KMS-11 (cell line): ENCODE results near the gene ANXA2.

ENCODE experiments used
- H2AFZ ChIP-seq: fragments of 200-600 bp; sonication (generic); 2 replicates; pipeline ENCODE4 v1.6.1; 2016; ENCODE audit warnings: antibody characterized with exemption, mixed run types, low read depth
- H3K27ac ChIP-seq: fragments of 200-600 bp; sonication (generic); 2 replicates; pipeline ENCODE4 v1.6.1; 2016; ENCODE audit warnings: mild to moderate bottlenecking, mixed run types
- H3K27me3 ChIP-seq: fragments of 200-600 bp; sonication (generic); 2 replicates; pipeline ENCODE4 v1.6.1; 2017; ENCODE audit warnings: mild to moderate bottlenecking, low read depth, mixed run types, moderate library complexity; ENCODE audit not compliant: insufficient read depth
- H3K36me3 ChIP-seq: fragments of 200-600 bp; sonication (generic); 2 replicates; pipeline ENCODE4 v1.6.1; 2017; ENCODE audit warnings: mild to moderate bottlenecking, mixed run types; ENCODE audit not compliant: insufficient read depth
- H3K4me1 ChIP-seq: fragments of 200-600 bp; sonication (generic); 2 replicates; pipeline ENCODE4 v1.6.1; 2016; ENCODE audit warnings: mild to moderate bottlenecking, low read depth, mixed run types; ENCODE audit not compliant: poor library complexity, severe bottlenecking
- H3K4me2 ChIP-seq: fragments of 200-600 bp; sonication (generic); 2 replicates; pipeline ENCODE4 v1.7.0; 2016; ENCODE audit warnings: mild to moderate bottlenecking, mixed run types
- H3K4me3 ChIP-seq: fragments of 200-600 bp; sonication (generic); IDR thresholded peaks from 2 replicates; pipeline ENCODE4 v1.6.1; 2017; ENCODE audit warnings: low read depth, low read length, mixed read lengths; ENCODE audit not compliant: insufficient read depth
- H3K79me2 ChIP-seq: fragments of 200-600 bp; sonication (generic); 2 replicates; pipeline ENCODE4 v1.6.1; 2016; ENCODE audit warnings: low read depth, mixed run types; ENCODE audit not compliant: insufficient read depth
- H3K9ac ChIP-seq: fragments of 200-600 bp; sonication (generic); 2 replicates; pipeline ENCODE4 v1.6.1; 2016; ENCODE audit warnings: mild to moderate bottlenecking, mixed run types
- H4K20me1 ChIP-seq: fragments of 200-600 bp; sonication (generic); 2 replicates; pipeline ENCODE4 v1.6.1; 2016; ENCODE audit warnings: mild to moderate bottlenecking, mixed run types; ENCODE audit not compliant: insufficient read depth
- TF ChIP-seq, protein P1 (sequence below): fragments of 200-600 bp; sonication (generic); conservative IDR thresholded peaks from 2 replicates; pipeline ENCODE4 v1.6.1; 2017; ENCODE audit warnings: low read depth, mild to moderate bottlenecking, antibody characterized with exemption, low read length, moderate library complexity, mixed read lengths

ANXA2 gene

DNA sequence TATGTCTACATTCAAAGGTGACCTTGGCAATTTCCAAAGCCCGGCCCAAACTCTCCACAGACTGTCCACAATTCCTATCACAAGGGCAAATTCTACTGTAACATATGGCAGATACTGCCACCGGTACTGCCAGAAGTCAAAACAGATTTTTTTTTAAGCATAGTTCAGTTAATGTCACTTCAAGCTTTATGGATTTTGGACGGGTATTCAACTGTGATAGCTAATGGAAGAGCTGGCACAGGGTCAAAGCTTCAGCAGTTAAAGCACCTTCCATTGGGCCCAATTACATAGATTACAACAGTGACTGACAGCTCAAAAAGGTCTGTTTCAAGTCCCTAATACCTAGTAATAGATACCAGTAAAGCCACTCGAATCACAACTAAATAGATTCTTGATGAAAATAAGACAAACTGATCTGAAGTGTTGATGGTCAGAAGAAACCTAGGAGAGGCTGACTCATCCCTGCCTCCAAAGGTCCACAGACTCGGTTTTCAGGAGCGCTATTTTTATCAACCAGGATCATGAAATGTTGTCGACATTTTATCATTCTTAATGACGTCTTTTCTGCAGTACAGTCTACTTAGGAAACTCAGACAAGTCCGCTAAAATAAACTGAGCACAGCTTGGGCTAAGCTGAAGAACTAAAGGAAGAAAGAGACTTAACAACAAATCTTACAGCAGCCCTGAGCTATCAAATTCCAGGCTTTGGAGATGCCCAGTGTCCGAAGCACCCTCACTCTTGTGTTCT lies 38.7 kb downstream of the ANXA2 start:
- TF ChIP-seq, protein P1, sequence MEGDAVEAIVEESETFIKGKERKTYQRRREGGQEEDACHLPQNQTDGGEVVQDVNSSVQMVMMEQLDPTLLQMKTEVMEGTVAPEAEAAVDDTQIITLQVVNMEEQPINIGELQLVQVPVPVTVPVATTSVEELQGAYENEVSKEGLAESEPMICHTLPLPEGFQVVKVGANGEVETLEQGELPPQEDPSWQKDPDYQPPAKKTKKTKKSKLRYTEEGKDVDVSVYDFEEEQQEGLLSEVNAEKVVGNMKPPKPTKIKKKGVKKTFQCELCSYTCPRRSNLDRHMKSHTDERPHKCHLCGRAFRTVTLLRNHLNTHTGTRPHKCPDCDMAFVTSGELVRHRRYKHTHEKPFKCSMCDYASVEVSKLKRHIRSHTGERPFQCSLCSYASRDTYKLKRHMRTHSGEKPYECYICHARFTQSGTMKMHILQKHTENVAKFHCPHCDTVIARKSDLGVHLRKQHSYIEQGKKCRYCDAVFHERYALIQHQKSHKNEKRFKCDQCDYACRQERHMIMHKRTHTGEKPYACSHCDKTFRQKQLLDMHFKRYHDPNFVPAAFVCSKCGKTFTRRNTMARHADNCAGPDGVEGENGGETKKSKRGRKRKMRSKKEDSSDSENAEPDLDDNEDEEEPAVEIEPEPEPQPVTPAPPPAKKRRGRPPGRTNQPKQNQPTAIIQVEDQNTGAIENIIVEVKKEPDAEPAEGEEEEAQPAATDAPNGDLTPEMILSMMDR = no peak

DNA sequence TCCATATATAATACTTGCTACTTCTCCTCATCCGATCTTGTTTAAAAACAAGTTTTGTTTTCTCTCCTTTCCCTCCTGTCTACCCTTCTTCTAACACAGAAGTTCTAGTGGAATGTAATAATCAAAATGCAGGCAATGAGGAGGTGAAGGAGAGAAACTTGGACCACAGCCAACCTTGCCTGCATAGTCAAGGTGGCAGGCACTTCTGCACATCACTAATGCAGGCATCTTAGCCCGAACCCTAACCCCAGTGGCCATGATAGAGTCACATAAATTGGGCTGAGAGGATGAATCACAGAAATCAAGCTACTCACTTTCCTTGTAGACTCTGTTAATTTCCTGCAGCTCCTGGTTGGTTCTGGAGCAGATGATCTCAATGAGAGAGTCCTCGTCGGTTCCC lies 41.0 kb downstream of the ANXA2 start:
- H3K27ac ChIP-seq = no peak overlapping the region
- peaks cover 15% of the 10 kb centered on the region; the same call in 1 of the 2 replicates for H3K36me3 ChIP-seq
- H3K4me1 ChIP-seq = no peaks in the 10 kb centered on the region
- no peak overlapping the region for H3K4me3 ChIP-seq
- no peak overlapping the region for H2AFZ ChIP-seq
- no peaks in the 10 kb centered on the region; the same call in 1 of the 2 replicates for H3K79me2 ChIP-seq
- H3K4me2 ChIP-seq = no peak overlapping the region
- TF ChIP-seq, protein P1 = no peak
- H3K27me3 ChIP-seq = no peaks in the 10 kb centered on the region
- no peaks in the 10 kb centered on the region for H4K20me1 ChIP-seq
- no peak overlapping the region for H3K9ac ChIP-seq

More for the DNA sequence above, 38.7 kb downstream of the ANXA2 start:
- Histone ChIP-seq H2AFZ (no peak overlapping the region), H4K20me1 (no peaks in the 10 kb centered on the region), H3K4me1 (no peaks in the 10 kb centered on the region), H3K4me3 (no peak overlapping the region), H3K27me3 (no peaks in the 10 kb centered on the region), H3K79me2 (no peaks in the 10 kb centered on the region; the same call in 1 of the 2 replicates), H3K9ac (no peak overlapping the region), H3K27ac (no peak overlapping the region), H3K4me2 (no peak overlapping the region), H3K36me3 (peaks cover 20% of the 10 kb centered on the region; the same call in 1 of the 2 replicates)

DNA sequence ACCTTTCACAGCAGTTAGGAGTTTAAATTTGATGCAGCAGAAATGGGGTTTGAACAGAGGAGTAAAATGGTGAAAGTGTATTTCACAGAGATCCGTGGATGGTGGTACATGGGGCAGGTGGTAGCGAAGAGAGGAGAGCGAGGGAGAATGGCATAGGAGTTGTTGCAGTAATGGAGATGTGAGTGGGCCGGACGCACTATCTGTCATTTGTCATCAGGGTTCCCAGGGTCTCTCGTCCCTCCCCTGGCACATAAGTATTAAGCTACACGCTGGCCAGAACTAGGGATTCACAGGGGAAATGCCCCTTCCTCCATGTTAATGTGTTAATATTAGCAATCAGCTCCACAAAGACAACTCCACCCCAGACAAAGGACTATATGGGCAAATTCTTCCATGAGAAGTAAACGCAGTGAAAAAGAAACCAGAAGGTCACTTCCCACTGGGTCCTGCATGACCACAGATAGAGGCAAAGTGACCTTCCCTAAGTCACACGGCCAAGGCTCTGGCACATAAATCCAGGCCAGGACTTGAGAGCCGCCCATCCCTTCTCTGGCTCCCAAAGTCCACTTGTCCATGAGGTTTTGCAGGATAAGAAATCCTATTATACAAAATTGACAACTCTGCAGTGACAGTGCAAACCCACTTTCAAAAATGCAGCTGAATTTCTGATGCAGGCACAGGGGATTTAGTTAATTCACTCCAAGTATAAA lies 42.5 kb downstream of the ANXA2 start:
- peaks cover 19% of the 10 kb centered on the region; the same call in 1 of the 2 replicates for H3K36me3 ChIP-seq
- no peak overlapping the region for H2AFZ ChIP-seq

DNA sequence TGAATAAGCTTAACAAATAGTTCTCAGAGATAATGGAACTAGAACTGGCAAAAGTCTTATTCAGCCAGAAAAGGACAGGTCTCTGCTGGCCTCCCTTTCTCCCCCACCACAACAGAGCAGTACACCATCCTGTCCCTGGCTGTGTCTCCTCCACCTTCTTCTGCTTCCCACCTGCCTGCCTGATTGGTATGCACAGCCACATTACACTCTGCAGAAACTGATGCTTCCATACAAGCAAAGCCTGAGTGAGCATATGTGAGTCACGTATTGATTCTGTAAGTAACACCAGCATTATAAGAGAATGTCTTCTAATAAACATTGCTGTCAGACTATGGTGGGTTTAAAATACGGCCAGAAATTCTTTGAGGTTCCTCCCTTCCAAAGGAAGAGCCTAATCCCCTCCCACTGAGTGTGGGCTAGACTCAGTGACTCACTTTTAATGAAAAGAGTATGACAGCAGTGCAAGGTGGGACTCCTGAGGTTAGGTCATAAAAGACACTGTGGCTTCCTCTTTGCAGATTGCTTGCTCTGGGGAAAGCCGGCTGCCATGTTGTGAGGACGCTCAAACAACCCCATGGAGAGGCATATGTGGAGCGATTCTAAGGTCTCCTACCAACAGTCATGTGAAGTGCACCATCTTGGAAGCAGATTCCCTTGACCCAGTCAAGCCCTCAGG lies 44.4 kb downstream of the ANXA2 start:
- Histone ChIP-seq H3K79me2 (no peaks in the 10 kb centered on the region), H3K36me3 (peaks cover 9% of the 10 kb centered on the region; the same call in 1 of the 2 replicates), H2AFZ (no peak overlapping the region), H3K27me3 (no peaks in the 10 kb centered on the region), H3K4me3 (no peak overlapping the region), H3K4me2 (no peak overlapping the region), H3K27ac (no peak overlapping the region), H3K9ac (no peak overlapping the region), H4K20me1 (no peaks in the 10 kb centered on the region), H3K4me1 (no peaks in the 10 kb centered on the region)
- TF ChIP-seq, protein P1 = no peak

More for the DNA sequence above, 42.5 kb downstream of the ANXA2 start:
- TF ChIP-seq, protein P1 = no peak
- H3K27ac ChIP-seq = no peak overlapping the region
- no peaks in the 10 kb centered on the region for H3K27me3 ChIP-seq
- H3K4me2 ChIP-seq = no peak overlapping the region
- no peaks in the 10 kb centered on the region for H3K4me1 ChIP-seq
- no peaks in the 10 kb centered on the region; the same call in 1 of the 2 replicates for H3K79me2 ChIP-seq
- H3K4me3 ChIP-seq = no peak overlapping the region
- no peaks in the 10 kb centered on the region for H4K20me1 ChIP-seq
- no peak overlapping the region for H3K9ac ChIP-seq
